ENCODE measurements around the gene BFSP2. TPM values are rescaled to one million over a fixed set of nuclear protein-coding genes. Genes with fewer than 3 reads are reported as not detected.
"Not testable (repeated sequence)": the region's sequence is repeated elsewhere in the genome, so short reads cannot be mapped to it uniquely, and the experiment has no call there.

Gene BFSP2
- total RNA-seq, 1 experiment from 2014 or later, result not detected

- Histone ChIP-seq H3K27ac (no peak overlapping the region), H3K36me3 (no peaks in the 10 kb centered on the region), H3K27me3 (replicated peaks) (no peaks in the 10 kb centered on the region), H3K4me1 (replicated peaks) (peaks cover 19% of the 10 kb centered on the region), H3K9me3 (replicated peaks) (no peaks in the 10 kb centered on the region), H3K4me3 (no peak overlapping the region)
- DNase-seq (ENCODE audit: low read depth in 1 of 2, low spot score in 2 of 2), result no peak
These were observed 75.6 kb downstream of the BFSP2 start for GRCh38 chr3:133475245-133476010.

- Histone ChIP-seq H3K9me3 (replicated peaks) (no peaks in the 10 kb centered on the region), H3K4me3 (no peak overlapping the region), H3K4me1 (replicated peaks) (peaks cover 19% of the 10 kb centered on the region), H3K36me3 (no peaks in the 10 kb centered on the region), H3K27ac (no peak overlapping the region), H3K27me3 (replicated peaks) (no peaks in the 10 kb centered on the region)
- DNase-seq (ENCODE audit: low read depth in 1 of 2, low spot score in 2 of 2), result no peak
These were observed 77.1 kb downstream of the BFSP2 start for GRCh38 chr3:133476971-133477375.

- Histone ChIP-seq H3K36me3 (no peaks in the 10 kb centered on the region), H3K27ac (no peak overlapping the region), H3K4me3 (no peak overlapping the region), H3K4me1 (replicated peaks) (peaks cover 19% of the 10 kb centered on the region), H3K27me3 (replicated peaks) (no peaks in the 10 kb centered on the region), H3K9me3 (replicated peaks) (no peaks in the 10 kb centered on the region)
- DNase-seq (ENCODE audit: low read depth in 1 of 2, low spot score in 2 of 2), result no peak
These were observed 77.6 kb downstream of the BFSP2 start for GRCh38 chr3:133477487-133477886.

- Histone ChIP-seq H3K9me3 (replicated peaks) (no peaks in the 10 kb centered on the region), H3K4me3 (no peak overlapping the region), H3K4me1 (replicated peaks) (peaks cover 17% of the 10 kb centered on the region), H3K27ac (no peak overlapping the region), H3K27me3 (replicated peaks) (no peaks in the 10 kb centered on the region), H3K36me3 (no peaks in the 10 kb centered on the region)
- no peak for DNase-seq (ENCODE audit: low read depth in 1 of 2, low spot score in 2 of 2)
These were observed 78.8 kb downstream of the BFSP2 start for GRCh38 chr3:133478624-133479023.

GRCh38 chr3:133479401-133479800 lies 79.5 kb downstream of the BFSP2 start:
- Histone ChIP-seq H3K4me1 (replicated peaks) (peaks cover 10% of the 10 kb centered on the region), H3K36me3 (no peaks in the 10 kb centered on the region), H3K27me3 (replicated peaks) (no peaks in the 10 kb centered on the region), H3K27ac (no peak overlapping the region), H3K4me3 (no peak overlapping the region), H3K9me3 (replicated peaks) (no peaks in the 10 kb centered on the region)
- DNase-seq (ENCODE audit: low read depth in 1 of 2, low spot score in 2 of 2), result no peak

- Histone ChIP-seq H3K9me3 (replicated peaks) (no peaks in the 10 kb centered on the region), H3K4me1 (replicated peaks) (peaks cover 3% of the 10 kb centered on the region), H3K27ac (no peak overlapping the region), H3K27me3 (replicated peaks) (no peaks in the 10 kb centered on the region), H3K36me3 (no peaks in the 10 kb centered on the region), H3K4me3 (no peak overlapping the region)
- DNase-seq (ENCODE audit: low read depth in 1 of 2, low spot score in 2 of 2), result no peak
These were observed 80.2 kb downstream of the BFSP2 start for GRCh38 chr3:133479895-133480669.

- H3K27ac ChIP-seq; DNase-seq (ENCODE audit: low read depth in 1 of 2, low spot score in 2 of 2); H3K4me3 ChIP-seq; H3K9me3 ChIP-seq (replicated peaks); H3K36me3 ChIP-seq; H3K4me1 ChIP-seq (replicated peaks); H3K27me3 ChIP-seq (replicated peaks): not testable (repeated sequence)
These were observed 82.6 kb downstream of the BFSP2 start for GRCh38 chr3:133482474-133482873.

- H3K4me3 ChIP-seq, result no peak overlapping the region
- H3K9me3 ChIP-seq (replicated peaks), result no peaks in the 10 kb centered on the region
- H3K36me3 ChIP-seq, result no peaks in the 10 kb centered on the region
- no peak overlapping the region for H3K27ac ChIP-seq
- no peaks in the 10 kb centered on the region for H3K4me1 ChIP-seq (replicated peaks)
- no peaks in the 10 kb centered on the region for H3K27me3 ChIP-seq (replicated peaks)
- no peak for DNase-seq (ENCODE audit: low read depth in 1 of 2, low spot score in 2 of 2)
These were observed 86.8 kb downstream of the BFSP2 start for GRCh38 chr3:133486658-133487057.

- Histone ChIP-seq H3K27me3 (replicated peaks) (no peaks in the 10 kb centered on the region), H3K4me1 (replicated peaks) (no peaks in the 10 kb centered on the region), H3K4me3 (no peak overlapping the region), H3K9me3 (replicated peaks) (no peaks in the 10 kb centered on the region), H3K36me3 (no peaks in the 10 kb centered on the region), H3K27ac (no peak overlapping the region)
- DNase-seq (ENCODE audit: low read depth in 1 of 2, low spot score in 2 of 2), result no peak
These were observed 87.3 kb downstream of the BFSP2 start for GRCh38 chr3:133487204-133487603.

GRCh38 chr3:133487920-133488540 lies 88.2 kb downstream of the BFSP2 start:
- DNase-seq (ENCODE audit: low read depth in 1 of 2, low spot score in 2 of 2), result no peak
- no peaks in the 10 kb centered on the region for H3K36me3 ChIP-seq
- no peaks in the 10 kb centered on the region for H3K4me1 ChIP-seq (replicated peaks)
- no peaks in the 10 kb centered on the region for H3K27me3 ChIP-seq (replicated peaks)
- no peak overlapping the region for H3K4me3 ChIP-seq
- no peaks in the 10 kb centered on the region for H3K9me3 ChIP-seq (replicated peaks)
- H3K27ac ChIP-seq, result no peak overlapping the region

GRCh38 chr3:133488785-133489367 lies 89.0 kb downstream of the BFSP2 start:
- no peaks in the 10 kb centered on the region for H3K9me3 ChIP-seq (replicated peaks)
- H3K27me3 ChIP-seq (replicated peaks), result no peaks in the 10 kb centered on the region
- H3K4me1 ChIP-seq (replicated peaks), result no peaks in the 10 kb centered on the region
- H3K4me3 ChIP-seq, result no peak overlapping the region
- H3K27ac ChIP-seq, result no peak overlapping the region
- no peaks in the 10 kb centered on the region for H3K36me3 ChIP-seq
- no peak for DNase-seq (ENCODE audit: low read depth in 1 of 2, low spot score in 2 of 2)

- Histone ChIP-seq H3K36me3 (no peaks in the 10 kb centered on the region), H3K4me3 (no peak overlapping the region), H3K9me3 (replicated peaks) (no peaks in the 10 kb centered on the region), H3K27ac (no peak overlapping the region), H3K4me1 (replicated peaks) (no peaks in the 10 kb centered on the region), H3K27me3 (replicated peaks) (no peaks in the 10 kb centered on the region)
- no peak for DNase-seq (ENCODE audit: low read depth in 1 of 2, low spot score in 2 of 2)
These were observed 89.7 kb downstream of the BFSP2 start for GRCh38 chr3:133489466-133490085.

GRCh38 chr3:133490468-133491351 lies 90.9 kb downstream of the BFSP2 start:
- Histone ChIP-seq H3K4me3 (no peak overlapping the region), H3K4me1 (replicated peaks) (no peaks in the 10 kb centered on the region), H3K27ac (no peak overlapping the region), H3K27me3 (replicated peaks) (no peaks in the 10 kb centered on the region), H3K9me3 (replicated peaks) (no peaks in the 10 kb centered on the region), H3K36me3 (no peaks in the 10 kb centered on the region)
- no peak for DNase-seq (ENCODE audit: low read depth in 1 of 2, low spot score in 2 of 2)
